MCF 10A (cell line): ENCODE data around the gene PTPRK. TPM values are rescaled to one million over a fixed set of nuclear protein-coding genes. Genes with fewer than 3 reads are reported as not detected.

ENCODE experiments used
- BruUV-seq: library from RNA; stranded (reverse); fragments of 400-500 nt; replicated peaks from 2 replicates; lab custom pipeline; 2021; lab: Mats Ljungman, UMichigan
- CTCF ChIA-PET: fragments of 300-600 bp; sonication (Branson Sonifier 250); formaldehyde crosslinking; extraction: SDS; loops from one replicate; lab custom pipeline; 2021; ENCODE audit warnings: antibody characterized with exemption, inconsistent platforms; lab: Yijun Ruan, JAX
- POLR2A ChIA-PET: fragments of 300-600, 350-650 bp; sonication (Branson Sonifier 250); formaldehyde crosslinking; extraction: SDS; loops from one replicate; lab custom pipeline; 2020; ENCODE audit warnings: antibody characterized with exemption, inconsistent platforms; lab: Yijun Ruan, JAX
- DNase-seq: peaks from one replicate; pipeline ENCODE4 v3.0.0-alpha.2; 2018; ENCODE audit not compliant: unreplicated experiment
- H3K27ac Mint-ChIP-seq: one replicate; pipeline ENCODE4 v1.8.0; 2022; ENCODE audit warnings: mild to moderate bottlenecking, low read depth, mixed read lengths; ENCODE audit not compliant: unreplicated experiment
- H3K27me3 Mint-ChIP-seq: one replicate; pipeline ENCODE4 v1.8.0; 2022; ENCODE audit warnings: mixed read lengths; ENCODE audit not compliant: insufficient read depth, unreplicated experiment
- H3K36me3 Mint-ChIP-seq: one replicate; pipeline ENCODE4 v1.8.0; 2022; ENCODE audit warnings: mild to moderate bottlenecking, moderate library complexity, mixed read lengths; ENCODE audit not compliant: insufficient read depth, unreplicated experiment
- H3K4me1 Mint-ChIP-seq: one replicate; pipeline ENCODE4 v1.8.0; 2022; ENCODE audit warnings: mixed read lengths; ENCODE audit not compliant: insufficient read depth, unreplicated experiment
- H3K4me3 Mint-ChIP-seq: one replicate; pipeline ENCODE4 v1.8.0; 2022; ENCODE audit warnings: mild to moderate bottlenecking, moderate library complexity, mixed read lengths; ENCODE audit not compliant: unreplicated experiment
- H3K9me3 Mint-ChIP-seq: one replicate; pipeline ENCODE4 v1.8.0; 2022; ENCODE audit warnings: mixed read lengths; ENCODE audit not compliant: unreplicated experiment
- CTCF ChIP-seq: fragments of 200-600 bp; IDR thresholded peaks from one replicate; pipeline ENCODE4 v1.8.0; 2022; ENCODE audit warnings: antibody characterized with exemption, mild to moderate bottlenecking; ENCODE audit not compliant: unreplicated experiment
- intact Hi-C: fragments of 100-400 bp; cut with micrococcal nuclease; formaldehyde crosslinking; loops from 2 replicates; pipeline ENCODE4 v1.14.1; 2022
- total RNA-seq: library from RNA; stranded (reverse); gene quantifications from 2 replicates; pipeline ENCODE4 v1.2.3, GENCODE V29; 2022

PTPRK gene
- total RNA-seq, 1 experiment from 2014 or later, result 50.2 TPM

- Mint-ChIP-seq H3K36me3 (no peaks in the 10 kb centered on the region), H3K27ac (no peak overlapping the region), H3K4me3 (no peak overlapping the region), H3K27me3 (no peaks in the 10 kb centered on the region), H3K9me3 (no peaks in the 10 kb centered on the region), H3K4me1 (peaks cover 11% of the 10 kb centered on the region)
- TF ChIP-seq CTCF, result no peak
- intact Hi-C loops, result no loop called here
- CTCF ChIA-PET, result no interaction called here
- DNase-seq, result no peak
- BruUV-seq, result no TSS peak
- POLR2A ChIA-PET, result interaction anchor here (0.9 kb wide), 1 partner anchor 32 kb away, joined by 3 read pairs; no protein-coding TSS in a partner anchor
These were observed 243.0 kb downstream of the PTPRK start for GRCh38 chr6:128277379-128277778.

- no peak overlapping the region for H3K27ac Mint-ChIP-seq
- H3K36me3 Mint-ChIP-seq, result no peaks in the 10 kb centered on the region
- BruUV-seq, result no TSS peak
- no peak overlapping the region for H3K4me3 Mint-ChIP-seq
- POLR2A ChIA-PET, result no interaction called here
- no peaks in the 10 kb centered on the region for H3K27me3 Mint-ChIP-seq
- no peaks in the 10 kb centered on the region for H3K9me3 Mint-ChIP-seq
- CTCF ChIA-PET, result interaction anchor here (0.6 kb wide), 1 partner anchor 311 kb away, joined by 3 read pairs; no protein-coding TSS in a partner anchor
- no peak for DNase-seq
- H3K4me1 Mint-ChIP-seq, result peaks cover 11% of the 10 kb centered on the region
- intact Hi-C loops, result no loop called here
- no peak for TF ChIP-seq CTCF
These were observed 244.1 kb downstream of the PTPRK start for GRCh38 chr6:128276311-128276710.

- peak; percentile 27 for DNase-seq
- TF ChIP-seq CTCF, result no peak
- ChIA-PET CTCF (no interaction called here), POLR2A (no interaction called here)
- no peaks in the 10 kb centered on the region for H3K36me3 Mint-ChIP-seq
- H3K9me3 Mint-ChIP-seq, result no peaks in the 10 kb centered on the region
- no peak overlapping the region for H3K4me3 Mint-ChIP-seq
- intact Hi-C loops, result no loop called here
- H3K27ac Mint-ChIP-seq, result peak overlapping the region; percentile 68
- no TSS peak for BruUV-seq
- H3K27me3 Mint-ChIP-seq, result no peaks in the 10 kb centered on the region
- H3K4me1 Mint-ChIP-seq, result peaks cover 11% of the 10 kb centered on the region
These were observed 244.7 kb downstream of the PTPRK start for GRCh38 chr6:128275681-128276080.

GRCh38 chr6:128275030-128275429 is 245.4 kb downstream of the PTPRK start:
- H3K4me3 Mint-ChIP-seq, result no peak overlapping the region

More at GRCh38 chr6:128275030-128275429, 245.4 kb downstream of the PTPRK start:
- Mint-ChIP-seq H3K4me1 (peaks cover 11% of the 10 kb centered on the region), H3K36me3 (no peaks in the 10 kb centered on the region), H3K27ac (peak overlapping the region; percentile 68), H3K9me3 (no peaks in the 10 kb centered on the region), H3K27me3 (no peaks in the 10 kb centered on the region)
- intact Hi-C loops, result no loop called here
- no peak for TF ChIP-seq CTCF
- CTCF ChIA-PET, result no interaction called here
- POLR2A ChIA-PET, result interaction anchor here (1.1 kb wide), 1 partner anchor 13 kb away, joined by 3 read pairs; no protein-coding TSS in a partner anchor
- BruUV-seq, result no TSS peak
- peak; percentile 28 for DNase-seq
